HL-60 (cell line): Measurements from ENCODE around the gene EIF4E2.

ENCODE experiments used
- GABPA ChIP-seq: IDR thresholded peaks from 2 replicates; pipeline ENCODE4 v1.6.1; 2012; ENCODE audit warnings: low read depth
- POLR2AphosphoS5 ChIP-seq: IDR thresholded peaks from 2 replicates; pipeline ENCODE4 v1.6.1; 2012; ENCODE audit warnings: low read depth
- REST ChIP-seq: IDR thresholded peaks from 2 replicates; pipeline ENCODE4 v1.6.1; 2012; ENCODE audit warnings: low read depth; ENCODE audit not compliant: insufficient replicate concordance
- SPI1 ChIP-seq: IDR thresholded peaks from 2 replicates; pipeline ENCODE4 v1.6.1; 2012; ENCODE audit warnings: low read depth, mild to moderate bottlenecking, borderline replicate concordance
- TF ChIP-seq, protein P1 (sequence below): IDR thresholded peaks from one replicate; pipeline ENCODE4 v1.5.1; 2011; ENCODE audit warnings: low read length, control low read depth, inconsistent platforms; ENCODE audit not compliant: insufficient read depth

DNA sequence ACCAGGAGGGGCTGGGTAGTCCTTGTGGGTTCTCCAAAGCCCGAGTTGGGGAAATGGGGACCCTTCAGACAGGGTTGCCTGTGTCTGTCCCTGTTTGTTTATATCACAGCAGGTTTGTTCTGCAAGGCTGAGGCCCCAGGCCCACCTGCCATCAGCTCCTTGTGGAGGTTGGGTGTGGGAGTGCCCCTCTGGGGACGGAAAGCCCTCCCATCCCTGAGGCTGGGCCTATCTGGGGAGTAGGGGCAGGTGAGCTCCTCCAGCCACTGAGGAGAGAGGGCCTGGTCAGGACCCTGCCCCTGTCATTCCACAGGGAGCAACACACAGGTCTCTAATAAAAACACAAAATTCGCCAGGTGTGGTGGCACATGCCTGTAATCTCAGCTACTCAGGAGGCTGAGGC lies 59.6 kb downstream of the EIF4E2 start:
- TF ChIP-seq, protein P1, sequence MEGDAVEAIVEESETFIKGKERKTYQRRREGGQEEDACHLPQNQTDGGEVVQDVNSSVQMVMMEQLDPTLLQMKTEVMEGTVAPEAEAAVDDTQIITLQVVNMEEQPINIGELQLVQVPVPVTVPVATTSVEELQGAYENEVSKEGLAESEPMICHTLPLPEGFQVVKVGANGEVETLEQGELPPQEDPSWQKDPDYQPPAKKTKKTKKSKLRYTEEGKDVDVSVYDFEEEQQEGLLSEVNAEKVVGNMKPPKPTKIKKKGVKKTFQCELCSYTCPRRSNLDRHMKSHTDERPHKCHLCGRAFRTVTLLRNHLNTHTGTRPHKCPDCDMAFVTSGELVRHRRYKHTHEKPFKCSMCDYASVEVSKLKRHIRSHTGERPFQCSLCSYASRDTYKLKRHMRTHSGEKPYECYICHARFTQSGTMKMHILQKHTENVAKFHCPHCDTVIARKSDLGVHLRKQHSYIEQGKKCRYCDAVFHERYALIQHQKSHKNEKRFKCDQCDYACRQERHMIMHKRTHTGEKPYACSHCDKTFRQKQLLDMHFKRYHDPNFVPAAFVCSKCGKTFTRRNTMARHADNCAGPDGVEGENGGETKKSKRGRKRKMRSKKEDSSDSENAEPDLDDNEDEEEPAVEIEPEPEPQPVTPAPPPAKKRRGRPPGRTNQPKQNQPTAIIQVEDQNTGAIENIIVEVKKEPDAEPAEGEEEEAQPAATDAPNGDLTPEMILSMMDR = no peak
- TF ChIP-seq GABPA (no peak), REST (no peak), POLR2AphosphoS5 (no peak), SPI1 (no peak)
